Suprapubic skin (tissue), 3 donors: ENCODE results near the gene C2orf81.

ENCODE experiments used
- POLR2A ChIP-seq, 2 donors: fragments of 450-650 bp; IDR thresholded peaks; one replicate each; pipeline ENCODE4 v1.6.1; 2017; ENCODE audit warnings: antibody characterized with exemption in 2 of 2, mild to moderate bottlenecking in 2 of 2, moderate library complexity in 2 of 2
- TF ChIP-seq, protein P1 (sequence below), 2 donors: fragments of 200-600 bp in 1 of 2; fragments of 450-650 bp in 1 of 2; sonication (generic) in 1 of 2; IDR thresholded peaks; one replicate each; pipeline ENCODE4 v1.5.1; 2016 to 2019; ENCODE audit warnings: antibody characterized with exemption in 2 of 2, mild to moderate bottlenecking in 1 of 2, moderate library complexity in 1 of 2

DNA sequence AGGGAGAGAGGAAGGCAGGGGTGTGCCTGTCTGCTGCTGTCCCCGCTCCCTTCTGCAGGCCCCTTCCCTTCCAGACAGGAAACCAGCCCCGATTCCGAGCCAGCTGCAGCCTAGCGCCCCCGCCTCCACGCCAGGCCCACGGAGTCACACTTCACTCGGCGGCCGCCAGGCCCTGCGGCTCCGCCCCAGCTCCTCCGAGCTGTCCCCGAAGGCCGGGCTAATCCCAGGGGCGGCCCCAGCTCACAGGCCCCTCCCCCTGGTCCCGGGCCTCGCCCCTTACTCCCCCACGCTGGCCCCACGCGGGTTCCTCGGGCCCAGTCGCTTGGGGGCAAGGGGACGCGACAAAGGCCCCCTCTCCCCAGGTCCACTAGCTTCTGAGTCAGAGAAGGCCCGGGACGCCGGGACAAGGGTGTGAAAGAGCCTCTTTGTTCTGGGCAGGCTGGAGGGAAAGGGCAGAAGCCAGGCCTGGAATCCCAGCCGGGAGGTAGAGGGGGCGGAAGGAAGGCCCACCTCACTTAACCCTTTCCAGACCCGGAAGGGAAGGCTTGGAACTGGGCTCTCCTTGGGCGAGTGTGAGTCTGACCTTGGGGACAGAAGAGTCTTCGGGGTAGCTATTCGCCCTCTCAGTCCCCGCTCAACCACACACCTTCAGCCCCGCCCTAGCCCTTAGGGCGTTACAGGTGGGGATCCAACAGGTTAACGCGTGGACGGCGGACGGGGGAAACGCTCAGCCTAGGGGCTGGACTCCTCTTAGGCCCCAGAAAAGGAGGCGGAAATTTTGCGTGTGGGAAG, 19.2 kb upstream of the C2orf81 start:
- TF ChIP-seq, protein P1, sequence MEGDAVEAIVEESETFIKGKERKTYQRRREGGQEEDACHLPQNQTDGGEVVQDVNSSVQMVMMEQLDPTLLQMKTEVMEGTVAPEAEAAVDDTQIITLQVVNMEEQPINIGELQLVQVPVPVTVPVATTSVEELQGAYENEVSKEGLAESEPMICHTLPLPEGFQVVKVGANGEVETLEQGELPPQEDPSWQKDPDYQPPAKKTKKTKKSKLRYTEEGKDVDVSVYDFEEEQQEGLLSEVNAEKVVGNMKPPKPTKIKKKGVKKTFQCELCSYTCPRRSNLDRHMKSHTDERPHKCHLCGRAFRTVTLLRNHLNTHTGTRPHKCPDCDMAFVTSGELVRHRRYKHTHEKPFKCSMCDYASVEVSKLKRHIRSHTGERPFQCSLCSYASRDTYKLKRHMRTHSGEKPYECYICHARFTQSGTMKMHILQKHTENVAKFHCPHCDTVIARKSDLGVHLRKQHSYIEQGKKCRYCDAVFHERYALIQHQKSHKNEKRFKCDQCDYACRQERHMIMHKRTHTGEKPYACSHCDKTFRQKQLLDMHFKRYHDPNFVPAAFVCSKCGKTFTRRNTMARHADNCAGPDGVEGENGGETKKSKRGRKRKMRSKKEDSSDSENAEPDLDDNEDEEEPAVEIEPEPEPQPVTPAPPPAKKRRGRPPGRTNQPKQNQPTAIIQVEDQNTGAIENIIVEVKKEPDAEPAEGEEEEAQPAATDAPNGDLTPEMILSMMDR (IDR thresholded peaks at IDR 0.05) = peak in 1 of 2 donors; percentile 12
- no peak for TF ChIP-seq POLR2A (IDR thresholded peaks at IDR 0.05)
